Measurements from ENCODE around the gene ZDHHC22.
A peak's percentile ranks its signal among the peaks of the same experiment; 100 is the strongest.

The ZDHHC22 gene

DNA sequence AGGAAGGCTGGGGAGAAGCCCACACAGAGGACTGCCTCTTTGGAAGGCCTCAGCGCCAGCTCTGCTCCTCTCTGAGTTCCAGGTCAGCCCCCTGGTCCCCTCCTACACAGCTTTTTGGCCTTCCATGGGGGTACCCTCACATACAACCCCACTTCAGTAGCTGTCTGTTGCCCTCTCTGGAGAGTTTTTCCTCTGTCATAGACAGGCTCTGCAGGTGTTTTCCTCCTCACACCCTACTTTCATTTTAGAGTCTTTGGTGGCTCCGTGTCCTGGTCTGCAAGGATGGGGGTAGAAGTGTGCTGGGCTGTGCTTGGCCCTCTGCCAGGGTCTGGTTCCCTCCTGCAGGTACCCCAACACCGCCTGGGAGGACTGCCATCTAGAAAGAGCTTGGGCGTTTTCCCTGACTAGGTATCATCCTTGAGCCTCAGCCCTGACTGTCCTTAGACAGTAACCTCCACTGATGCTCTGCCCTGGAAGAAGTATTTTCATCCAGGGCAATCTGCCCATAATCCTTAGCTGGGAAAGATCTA is 15.1 kb downstream of the ZDHHC22 start:
- no peak for DNase-seq (ENCODE audit: low read depth)

DNA sequence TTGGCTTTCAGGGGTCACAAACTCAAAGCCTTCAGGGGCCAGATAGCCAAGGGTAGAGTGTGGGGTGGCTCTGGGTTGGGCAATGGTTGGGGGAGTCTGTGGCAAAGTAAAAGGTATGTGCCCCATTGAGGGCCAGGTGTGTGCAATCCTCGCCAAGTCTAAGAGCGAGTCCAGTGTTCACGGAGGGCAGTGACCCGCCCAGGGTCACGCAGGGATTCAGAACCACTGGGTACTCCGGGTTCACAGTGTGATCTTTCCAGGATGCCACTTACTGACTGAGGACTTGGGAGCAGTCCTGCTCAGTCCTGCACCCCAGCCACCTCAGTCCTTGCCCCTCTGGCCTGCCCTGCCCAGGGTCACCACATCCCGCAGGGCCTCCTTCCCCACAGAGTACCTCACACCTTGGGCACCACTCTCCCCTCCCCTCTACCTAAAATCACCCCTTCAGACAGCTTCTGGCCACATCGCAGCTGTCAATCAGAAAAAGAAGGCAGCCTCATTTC is 15.7 kb downstream of the ZDHHC22 start:
- no peak for DNase-seq (ENCODE audit: low read depth)

DNA sequence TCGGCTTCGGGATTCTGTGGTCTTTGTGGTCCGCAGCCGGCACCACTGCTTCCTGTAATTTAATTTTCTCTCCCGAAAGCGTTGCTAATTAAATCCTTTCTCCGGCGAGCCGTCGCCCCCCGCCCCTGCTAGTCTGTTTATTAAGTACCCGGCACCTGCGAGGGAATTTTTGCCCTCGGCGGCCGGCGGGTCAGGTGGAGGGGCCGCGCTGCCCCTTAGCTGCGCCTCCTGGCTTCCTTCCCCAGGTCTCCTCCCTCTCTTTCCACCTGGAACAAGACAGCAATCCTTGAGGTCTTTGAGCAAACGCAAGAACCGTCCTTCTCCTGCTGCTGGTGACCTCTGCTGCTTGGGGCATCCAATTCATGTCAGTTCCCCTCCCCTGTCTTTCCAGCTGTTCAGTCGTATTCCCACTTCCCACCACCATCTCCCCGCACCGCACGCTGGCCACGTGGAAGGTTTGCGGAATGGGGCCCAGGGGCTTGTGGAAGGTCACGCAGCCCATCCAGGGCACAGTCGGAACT is 16.2 kb downstream of the ZDHHC22 start:
- DNase-seq (ENCODE audit: low read depth) = no peak

DNA sequence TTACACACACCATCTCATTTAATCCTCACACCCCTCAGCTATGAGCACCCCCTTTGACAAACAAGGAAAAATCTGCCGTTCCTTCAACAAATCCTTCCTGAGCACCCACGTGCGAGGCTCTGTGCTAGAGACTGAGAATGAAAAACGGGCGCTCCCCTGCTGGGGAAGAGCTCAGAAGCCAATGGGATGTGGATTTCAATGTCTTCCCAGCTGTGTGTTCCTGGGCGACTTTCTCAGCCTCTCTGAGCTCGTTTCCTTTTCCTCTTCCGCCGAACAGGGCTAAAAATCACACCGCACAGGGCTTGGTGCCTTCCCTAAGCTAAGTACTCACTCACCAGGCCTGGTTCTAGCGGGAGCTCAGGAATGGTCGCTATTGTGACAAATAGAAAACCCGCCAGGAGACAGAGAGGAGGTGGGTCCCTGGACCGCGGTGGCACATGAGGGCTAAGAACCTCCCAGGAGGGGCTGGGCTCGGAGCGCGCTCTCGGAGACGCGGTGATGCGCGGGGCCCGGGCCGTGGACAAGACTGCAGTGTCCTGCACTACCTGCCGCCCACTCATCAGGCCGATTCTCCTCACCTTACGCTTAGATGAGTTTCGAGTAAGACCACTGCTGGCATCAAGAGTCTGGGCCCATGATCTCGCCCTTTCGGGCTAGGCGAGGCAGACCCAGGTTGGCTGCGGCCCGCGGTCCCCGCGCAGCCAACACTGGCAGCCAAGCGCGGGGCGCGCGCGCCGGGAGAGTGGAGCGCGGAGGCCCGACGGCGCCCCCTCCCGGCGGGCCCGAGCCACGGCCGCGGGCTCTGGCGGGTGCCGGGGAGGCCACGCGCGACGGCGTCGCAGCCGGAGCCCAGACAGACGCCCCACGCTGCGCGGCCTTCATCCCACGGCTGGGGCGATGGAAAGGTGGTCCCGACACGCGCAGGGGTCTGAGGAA is 17.0 kb downstream of the ZDHHC22 start:
- DNase-seq (ENCODE audit: low read depth) = peak; percentile 49

DNA sequence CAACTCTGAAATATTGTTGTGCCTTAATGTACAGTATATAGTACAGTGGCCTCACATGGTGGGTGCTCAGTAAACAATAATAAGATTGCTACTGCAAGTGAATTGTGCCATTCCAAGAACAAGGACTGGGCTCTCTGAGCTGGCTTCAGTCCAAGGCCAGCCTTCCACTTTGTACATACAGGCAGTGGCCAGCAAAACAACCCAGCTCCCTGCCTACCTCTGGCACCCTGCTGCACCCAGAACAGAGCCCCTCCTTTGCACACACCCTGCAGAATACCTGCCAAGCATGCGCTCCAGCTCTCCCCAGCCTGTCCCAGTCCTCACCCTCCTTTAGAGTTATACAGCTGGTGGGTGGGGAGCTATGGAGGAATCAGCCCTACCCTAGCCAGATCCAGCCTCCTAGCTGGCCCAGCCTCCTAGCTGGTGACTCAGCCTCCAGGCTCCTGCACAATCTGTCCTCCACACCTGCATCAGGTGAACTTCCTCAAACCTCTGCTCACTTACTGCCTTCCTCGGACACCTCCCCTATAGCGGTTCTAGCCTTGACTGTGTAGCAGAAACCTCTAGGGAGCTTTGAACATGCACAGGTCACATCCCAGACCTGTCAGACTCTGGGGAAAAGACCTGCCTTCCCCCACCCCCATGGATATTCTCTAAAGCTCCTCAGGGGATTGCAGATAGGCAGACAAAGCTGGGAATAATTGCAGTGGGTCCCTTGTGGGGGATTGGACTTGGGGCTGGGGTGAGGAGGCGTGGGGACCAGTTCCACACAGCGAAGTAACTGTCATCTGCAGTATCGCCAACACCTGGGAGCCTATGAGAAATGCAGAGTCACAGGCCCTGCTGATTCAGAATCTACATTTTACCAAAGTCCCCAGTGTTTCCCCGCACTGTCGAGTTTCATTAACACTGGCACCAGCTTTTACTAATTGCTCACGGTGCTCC is 17.9 kb downstream of the ZDHHC22 start:
- no peak for DNase-seq (ENCODE audit: low read depth)

DNA sequence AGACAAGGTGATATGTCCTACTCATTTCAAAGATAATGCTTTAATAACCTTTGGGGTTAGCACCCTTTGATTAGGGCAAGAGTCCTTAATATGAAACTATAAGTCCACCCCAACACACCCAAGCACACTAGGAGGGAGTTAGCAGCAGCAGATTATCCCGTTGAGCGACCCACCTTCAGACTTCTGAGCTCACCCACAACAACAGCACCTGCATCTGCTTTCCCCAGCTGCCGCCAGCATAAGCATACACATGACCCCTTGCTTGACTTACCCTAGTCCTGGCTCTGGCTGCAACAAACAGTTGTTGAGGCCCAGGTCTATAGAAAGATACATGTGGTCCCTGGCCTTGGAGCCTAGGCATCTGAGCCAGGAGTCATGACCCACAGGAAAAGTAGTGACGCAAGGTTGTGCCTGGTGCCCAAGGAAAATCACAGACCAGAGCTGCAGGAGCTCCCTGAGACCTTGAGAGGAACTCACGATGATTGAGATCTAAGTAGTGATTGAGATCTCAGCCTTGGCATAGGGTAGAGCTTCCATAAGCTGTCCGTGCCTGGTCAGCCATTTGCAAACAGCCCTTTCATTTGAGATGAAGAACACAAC is 19.0 kb downstream of the ZDHHC22 start:
- no peak for DNase-seq (ENCODE audit: low read depth)

DNA sequence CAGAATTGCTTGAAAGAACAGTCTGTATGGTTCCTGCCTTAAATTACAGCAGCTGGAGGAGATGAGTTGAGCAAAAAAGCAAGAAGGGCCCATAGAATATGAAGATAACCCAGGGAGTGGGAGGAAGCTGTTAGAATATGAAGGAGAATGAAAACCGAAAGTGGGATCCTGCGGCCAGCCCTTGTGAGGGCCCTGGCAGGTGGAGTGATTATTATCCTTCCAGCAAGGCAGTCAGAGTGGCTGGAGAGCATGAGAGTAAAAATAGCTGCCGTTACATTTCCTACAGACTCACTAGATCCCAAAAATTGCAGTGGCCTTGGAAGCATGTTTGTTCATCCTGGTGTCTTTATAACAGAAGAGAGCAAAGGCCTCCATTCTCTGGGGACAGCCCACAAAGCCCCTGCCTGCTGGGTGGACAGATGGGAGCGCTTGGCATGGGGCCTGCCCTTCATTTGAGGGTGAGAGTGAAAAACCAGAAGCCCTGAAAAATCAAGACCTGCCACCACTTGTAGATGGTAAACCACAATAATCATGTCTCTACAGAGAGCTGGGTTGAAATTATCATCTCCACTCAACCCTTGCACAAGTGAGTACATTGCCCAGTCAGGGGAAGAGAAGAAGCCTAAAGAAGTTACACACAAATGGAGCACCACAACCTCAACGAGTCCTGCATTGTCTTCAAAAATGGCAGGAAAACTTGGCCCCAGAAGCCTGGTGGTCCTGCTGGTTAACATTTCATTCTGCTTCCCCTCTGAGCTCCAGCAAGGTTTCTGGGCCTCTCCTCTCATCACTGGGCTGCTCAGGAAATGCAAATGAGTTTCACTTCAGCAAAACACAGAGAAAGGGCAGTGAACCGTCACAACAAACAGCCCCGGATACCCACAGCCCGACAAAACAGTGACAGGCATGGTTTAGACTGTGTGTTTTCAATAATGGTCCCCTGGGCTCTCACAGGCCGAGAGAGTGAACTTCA is 20.5 kb downstream of the ZDHHC22 start:
- DNase-seq (ENCODE audit: low read depth) = no peak

DNA sequence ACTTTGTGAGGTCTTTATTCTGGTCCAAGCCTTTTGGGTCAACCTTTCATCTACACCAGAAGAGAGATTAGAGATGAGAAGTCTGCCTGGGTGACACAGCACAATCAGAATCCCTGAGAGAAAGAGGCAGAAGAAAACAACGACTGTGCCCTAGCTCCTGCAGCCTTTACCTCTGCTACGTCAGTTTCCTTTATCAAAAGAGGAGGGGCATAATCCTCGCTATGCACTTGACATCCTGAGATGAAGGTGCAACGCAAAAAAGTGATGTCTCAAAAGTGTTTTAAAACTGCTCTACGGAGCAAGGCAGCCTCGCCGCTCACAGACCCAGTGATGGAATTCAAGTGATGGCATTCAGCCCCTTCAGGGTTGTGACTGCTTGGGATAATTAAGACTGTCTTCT is 21.7 kb downstream of the ZDHHC22 start:
- no peak for DNase-seq (ENCODE audit: low read depth)

DNA sequence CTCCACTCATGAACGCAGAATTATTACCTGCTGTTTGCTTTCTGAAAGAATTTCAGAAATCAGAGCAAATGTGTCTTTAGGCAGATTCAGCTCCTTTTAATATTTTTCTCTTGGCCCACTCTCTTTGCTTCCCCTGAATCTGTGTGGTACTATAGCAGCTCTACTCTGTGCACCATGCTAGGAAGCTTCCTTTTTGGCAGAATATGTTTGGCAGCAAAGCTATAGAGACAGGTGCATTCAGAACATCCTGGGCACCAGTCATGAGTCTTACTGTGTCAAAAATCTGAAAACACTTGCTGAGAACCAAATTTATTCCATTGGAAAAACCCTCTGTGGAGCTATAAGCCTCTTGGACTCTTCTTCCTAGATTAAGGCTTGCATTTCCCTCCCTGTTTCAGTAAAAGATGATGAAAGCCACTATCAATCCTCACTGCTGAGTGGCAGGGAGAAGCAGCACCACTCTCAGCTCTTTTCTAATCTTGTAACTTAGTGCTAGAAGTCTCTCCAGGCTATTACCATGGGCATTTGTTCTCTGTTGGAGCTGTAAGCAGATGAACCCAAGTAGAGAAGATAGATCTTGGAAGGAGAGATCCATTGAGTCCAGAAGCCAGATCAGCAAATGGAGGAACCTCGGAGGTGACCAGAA is 25.3 kb downstream of the ZDHHC22 start:
- DNase-seq (ENCODE audit: low read depth) = no peak

DNA sequence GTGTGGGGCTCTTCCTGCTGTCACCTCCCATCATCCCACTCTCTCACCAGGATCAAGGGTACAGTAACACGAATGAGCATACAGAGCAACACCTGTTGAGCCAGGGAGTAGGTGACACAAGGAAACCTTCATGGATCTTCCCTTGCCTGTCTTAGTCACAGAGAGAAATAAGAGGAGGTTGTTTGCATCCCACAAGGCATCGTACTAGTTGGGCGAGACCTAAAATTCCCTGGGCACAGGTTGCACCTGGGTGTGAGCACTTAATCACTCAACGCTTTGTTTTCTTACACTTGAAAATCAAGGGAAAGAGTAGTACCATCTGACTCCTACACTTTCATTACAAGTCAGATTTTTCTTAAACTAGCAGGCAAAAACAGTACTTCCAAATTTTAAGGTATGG is 27.0 kb downstream of the ZDHHC22 start:
- DNase-seq (ENCODE audit: low read depth) = no peak

DNA sequence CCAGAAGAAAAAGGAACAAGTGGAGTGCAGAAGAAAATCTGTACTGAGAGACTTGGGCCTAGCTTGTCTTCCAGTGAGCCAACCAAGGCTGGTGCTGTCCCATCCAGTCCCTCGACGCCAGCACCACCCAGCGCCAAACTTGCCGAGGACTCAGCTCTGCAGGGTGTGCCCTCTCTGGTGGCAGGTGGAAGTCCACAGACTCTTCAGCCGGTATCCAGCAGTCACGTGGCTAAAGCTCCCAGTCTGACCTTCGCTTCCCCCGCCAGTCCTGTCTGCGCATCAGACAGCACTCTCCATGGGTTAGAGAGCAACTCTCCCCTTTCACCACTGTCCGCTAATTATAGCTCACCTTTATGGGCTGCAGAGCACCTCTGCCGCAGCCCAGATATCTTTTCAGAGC is 27.9 kb downstream of the ZDHHC22 start:
- DNase-seq (ENCODE audit: low read depth) = no peak

DNA sequence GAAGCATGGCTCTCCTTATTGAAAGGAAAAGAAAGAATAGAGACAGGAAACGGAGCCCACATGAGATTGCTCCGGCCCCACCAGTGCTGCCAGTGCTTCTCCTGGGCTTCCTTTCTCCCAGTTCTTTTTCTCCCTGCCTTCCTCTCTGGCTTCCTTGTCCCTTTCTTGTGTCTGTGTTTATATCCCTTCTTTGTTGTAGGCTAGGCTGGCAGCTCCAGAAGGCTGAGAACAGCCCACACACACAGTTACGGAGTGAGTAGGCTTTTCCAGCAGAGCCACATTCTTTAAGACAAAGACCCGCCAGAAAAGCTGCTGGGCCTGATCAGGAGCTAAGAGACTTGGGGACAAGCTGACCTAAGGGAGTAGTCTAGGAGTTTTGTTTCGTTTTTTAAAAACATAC is 30.6 kb downstream of the ZDHHC22 start:
- DNase-seq (ENCODE audit: low read depth) = no peak

DNA sequence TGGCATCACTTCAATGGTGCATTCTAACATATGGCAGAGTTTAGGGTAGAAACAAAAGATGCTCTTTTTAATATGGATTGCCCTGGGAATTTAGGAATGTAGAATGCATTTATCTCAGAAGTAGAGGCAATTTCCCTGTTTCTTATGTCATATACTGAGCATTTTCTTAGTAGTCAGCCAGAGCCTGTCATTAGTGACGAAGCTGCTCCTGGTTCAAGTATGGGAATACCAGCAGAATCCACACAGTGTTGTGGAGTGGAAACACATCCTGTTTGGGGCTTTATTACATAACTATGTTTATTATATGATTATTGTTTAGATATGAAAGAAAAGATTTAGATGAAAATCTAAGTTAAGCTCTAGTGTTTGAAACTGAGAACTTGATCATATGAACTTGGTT is 31.3 kb downstream of the ZDHHC22 start:
- DNase-seq (ENCODE audit: low read depth) = no peak

DNA sequence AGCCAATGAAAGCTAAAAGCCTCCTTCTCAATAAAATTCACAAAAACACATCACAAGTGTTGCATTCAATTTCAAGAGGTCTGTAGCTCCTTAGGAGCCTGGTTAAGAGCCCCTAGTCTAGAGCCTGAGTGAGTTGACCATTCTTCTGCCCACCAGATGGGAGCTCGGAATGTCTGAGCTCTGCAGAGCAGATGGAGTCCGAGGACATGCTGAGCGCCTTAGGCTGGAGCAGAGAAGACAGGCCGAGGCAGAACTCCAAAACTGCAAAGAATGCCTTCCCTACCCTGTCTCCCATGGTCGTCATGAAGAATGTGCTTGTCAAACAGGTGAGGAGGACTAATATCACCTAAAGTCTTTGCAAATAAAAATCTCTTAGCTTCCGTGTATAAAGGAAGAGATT is 31.9 kb downstream of the ZDHHC22 start:
- DNase-seq (ENCODE audit: low read depth) = no peak

DNA sequence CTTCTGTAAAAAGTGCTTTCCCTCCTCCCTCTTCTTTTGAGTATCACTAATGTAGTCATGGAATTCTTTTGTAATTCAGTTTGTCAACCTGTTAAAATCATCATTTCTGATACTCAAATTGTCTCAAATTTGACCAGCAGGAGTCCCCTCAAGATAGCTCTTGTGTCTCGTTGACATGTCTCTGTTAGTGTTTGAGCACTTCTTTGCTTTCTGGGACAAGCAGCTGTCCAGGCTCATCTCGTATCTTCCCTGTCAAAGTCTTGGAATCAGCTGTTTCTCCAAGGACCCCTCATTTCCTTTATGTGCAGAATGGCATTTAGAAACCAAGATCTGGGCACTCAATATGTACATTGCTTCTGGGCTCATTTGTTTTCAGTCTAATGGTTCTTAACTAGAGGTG is 32.8 kb downstream of the ZDHHC22 start:
- no peak for DNase-seq (ENCODE audit: low read depth)

DNA sequence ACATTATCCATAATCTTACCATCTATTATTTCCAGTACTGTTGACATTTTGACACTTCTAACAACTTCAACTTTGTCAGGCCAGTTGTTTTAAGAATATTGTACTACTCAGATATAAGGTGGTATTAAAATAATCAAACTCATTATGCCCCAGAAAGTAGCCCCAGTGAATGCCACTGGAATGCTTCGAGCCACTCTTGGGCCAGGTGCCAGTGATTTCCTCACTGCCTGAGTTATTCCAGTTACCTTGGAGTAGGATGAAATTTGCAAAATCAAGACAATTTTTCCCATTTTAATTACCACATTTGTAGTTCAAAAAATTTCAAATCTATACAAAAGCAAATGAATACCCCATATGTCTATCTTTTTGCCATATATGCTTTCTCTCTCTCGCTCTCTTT is 34.4 kb downstream of the ZDHHC22 start:
- DNase-seq (ENCODE audit: low read depth) = no peak

DNA sequence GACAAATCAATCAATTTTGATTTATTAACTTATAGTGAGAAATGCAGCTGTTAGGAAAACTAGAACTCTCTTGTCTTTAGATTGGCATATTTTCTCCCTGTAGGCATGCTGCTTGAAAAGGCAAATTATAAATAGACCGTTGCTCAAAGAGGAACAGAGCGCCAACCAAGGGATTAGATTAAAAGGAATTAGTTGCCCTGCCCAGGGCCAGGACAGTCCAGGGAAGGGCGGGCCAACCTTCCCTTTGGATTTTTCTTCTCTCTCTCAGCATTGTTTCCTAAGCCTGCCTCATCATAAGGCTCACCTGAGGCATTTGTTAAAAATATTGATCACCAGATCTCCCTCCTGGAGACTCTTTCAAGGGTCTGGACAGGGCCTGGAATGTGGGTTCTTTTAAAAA is 34.9 kb downstream of the ZDHHC22 start:
- DNase-seq (ENCODE audit: low read depth) = no peak

DNA sequence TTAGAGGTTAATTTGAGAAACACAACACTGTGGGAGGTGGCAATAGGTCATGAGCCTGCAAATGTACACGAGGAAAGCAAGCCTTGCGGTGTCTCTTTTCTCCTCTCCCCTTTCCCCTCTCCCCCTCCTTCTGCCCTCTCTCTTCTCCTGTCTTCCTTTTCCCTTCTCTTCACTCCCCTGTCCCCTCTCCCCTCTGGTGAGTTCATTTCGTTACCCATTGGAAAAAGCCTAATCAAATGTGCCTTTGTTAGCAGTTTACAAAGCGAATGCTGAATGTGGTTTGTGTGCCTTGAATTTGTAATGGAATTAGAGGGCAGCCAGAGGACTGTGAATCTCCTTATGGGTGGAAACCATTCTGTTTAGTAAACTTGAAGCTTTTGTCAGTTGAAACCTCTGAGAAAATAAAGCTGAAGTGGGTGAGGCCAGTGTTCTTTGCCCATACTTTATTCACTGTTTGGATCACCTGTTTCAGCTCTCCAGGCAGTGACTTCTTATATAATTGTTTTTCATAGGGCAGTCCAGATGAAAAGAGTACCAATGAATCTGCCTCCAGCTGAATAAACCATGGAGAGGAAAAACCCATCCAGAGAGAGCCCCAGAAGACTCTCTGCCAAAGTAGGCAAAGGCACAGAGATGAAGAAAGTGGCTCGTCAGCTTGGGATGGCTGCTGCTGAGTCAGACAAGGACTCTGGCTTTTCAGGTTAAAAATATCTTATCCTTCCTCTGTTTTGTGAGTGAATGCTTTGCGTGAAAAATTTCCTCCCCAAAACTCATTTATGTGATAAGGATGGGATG is 36.2 kb downstream of the ZDHHC22 start:
- no peak for DNase-seq (ENCODE audit: low read depth)

DNA sequence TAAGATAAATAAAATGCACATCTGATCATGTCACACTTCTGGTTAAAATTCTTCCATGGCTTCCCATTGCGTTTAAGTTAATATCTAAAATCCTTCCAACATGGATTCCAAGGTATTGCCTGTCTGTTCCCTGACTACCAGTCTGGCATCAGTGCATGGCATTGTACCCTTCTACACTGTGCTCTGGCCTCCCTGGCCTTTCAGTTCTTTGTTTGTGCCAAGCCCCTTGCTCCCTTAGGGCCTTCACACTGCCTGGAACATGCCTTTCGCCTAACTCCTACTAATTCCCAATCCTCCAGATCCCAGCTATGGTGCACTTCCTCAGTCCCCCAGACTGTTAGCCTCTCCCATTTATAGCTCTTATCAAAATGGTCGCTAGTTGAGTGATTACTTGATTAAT is 37.2 kb downstream of the ZDHHC22 start:
- no peak for DNase-seq (ENCODE audit: low read depth)

Measured in activated gamma-delta T cell treated with anti-CD3 and anti-CD28 coated beads, Interleukin-2, amount 50 U/mL, for 16 hours (primary cell).